Astrocyte of the cerebellum (primary cell): ENCODE measurements around the gene SDHAF4.

Experiments used
- DNase-seq: peaks from one replicate; pipeline ENCODE4 v3.0.0-alpha.2; 2011; ENCODE audit warnings: low read depth
- H3K4me3 ChIP-seq: 2 replicates; pipeline ENCODE4 v1.5.1; 2011; ENCODE audit warnings: mild to moderate bottlenecking, low read depth, low read length, moderate library complexity
- in situ Hi-C: cut with HindIII; loops from 2 replicates; pipeline ENCODE4 v1.10.0; 2017; ENCODE audit warnings: low sequenced_read_pairs
- TF ChIP-seq, protein P1 (sequence below): IDR thresholded peaks from 2 replicates; pipeline ENCODE4 v1.5.1; 2012; ENCODE audit warnings: low read length, low read depth, moderate library complexity, mild to moderate bottlenecking; ENCODE audit errors: missing control alignments

The SDHAF4 gene

DNA sequence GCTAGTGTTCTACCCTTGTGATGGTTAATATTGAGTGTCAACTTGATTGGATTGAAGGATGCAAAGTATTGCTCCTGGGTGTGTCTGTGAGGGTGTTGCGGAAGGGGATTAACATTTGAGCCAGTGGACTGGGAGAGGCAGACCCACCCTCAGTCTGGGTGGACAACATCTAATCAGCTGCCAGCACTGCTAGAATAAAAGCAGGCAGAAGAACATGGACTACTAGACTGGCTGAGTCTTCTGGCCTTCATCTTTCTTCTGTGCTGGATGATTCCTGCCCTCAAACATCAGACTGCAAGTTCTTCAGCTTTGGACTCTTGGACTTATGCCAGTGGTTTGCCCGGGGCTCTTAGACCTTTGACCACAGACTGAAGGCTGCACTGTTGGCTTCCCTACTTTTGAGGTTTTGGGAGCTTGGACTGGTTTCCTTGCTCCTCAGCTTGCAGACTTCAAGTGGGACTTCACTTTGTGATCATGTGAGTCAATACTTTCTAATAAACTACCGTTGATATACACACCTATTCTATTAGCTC, 50.1 kb downstream of the SDHAF4 start:
- TF ChIP-seq, protein P1, sequence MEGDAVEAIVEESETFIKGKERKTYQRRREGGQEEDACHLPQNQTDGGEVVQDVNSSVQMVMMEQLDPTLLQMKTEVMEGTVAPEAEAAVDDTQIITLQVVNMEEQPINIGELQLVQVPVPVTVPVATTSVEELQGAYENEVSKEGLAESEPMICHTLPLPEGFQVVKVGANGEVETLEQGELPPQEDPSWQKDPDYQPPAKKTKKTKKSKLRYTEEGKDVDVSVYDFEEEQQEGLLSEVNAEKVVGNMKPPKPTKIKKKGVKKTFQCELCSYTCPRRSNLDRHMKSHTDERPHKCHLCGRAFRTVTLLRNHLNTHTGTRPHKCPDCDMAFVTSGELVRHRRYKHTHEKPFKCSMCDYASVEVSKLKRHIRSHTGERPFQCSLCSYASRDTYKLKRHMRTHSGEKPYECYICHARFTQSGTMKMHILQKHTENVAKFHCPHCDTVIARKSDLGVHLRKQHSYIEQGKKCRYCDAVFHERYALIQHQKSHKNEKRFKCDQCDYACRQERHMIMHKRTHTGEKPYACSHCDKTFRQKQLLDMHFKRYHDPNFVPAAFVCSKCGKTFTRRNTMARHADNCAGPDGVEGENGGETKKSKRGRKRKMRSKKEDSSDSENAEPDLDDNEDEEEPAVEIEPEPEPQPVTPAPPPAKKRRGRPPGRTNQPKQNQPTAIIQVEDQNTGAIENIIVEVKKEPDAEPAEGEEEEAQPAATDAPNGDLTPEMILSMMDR = no peak
- in situ Hi-C loops = no loop called here
- H3K4me3 ChIP-seq = no peak overlapping the region
- DNase-seq = no peak

DNA sequence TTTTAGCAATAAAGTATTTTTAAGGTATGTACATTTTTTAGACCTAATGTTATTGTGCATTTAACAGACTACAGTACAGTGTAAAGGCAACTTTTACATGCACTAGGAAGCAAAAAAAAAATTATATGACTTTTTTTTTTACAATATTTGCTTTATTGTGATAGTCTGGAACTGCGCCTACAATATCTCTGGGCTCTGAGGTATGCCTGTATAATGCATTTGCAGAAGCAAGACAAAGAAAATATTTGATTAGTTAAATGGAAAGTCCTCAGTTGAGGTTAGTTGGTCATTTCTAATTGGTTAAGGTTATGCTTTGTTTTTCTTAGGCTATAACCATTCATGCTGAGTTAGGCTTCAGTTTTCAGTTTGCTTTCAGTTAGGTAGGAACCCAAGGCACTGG, 54.0 kb downstream of the SDHAF4 start:
- DNase-seq = no peak
- in situ Hi-C loops = no loop called here
- TF ChIP-seq, protein P1 = no peak
- no peak overlapping the region for H3K4me3 ChIP-seq

DNA sequence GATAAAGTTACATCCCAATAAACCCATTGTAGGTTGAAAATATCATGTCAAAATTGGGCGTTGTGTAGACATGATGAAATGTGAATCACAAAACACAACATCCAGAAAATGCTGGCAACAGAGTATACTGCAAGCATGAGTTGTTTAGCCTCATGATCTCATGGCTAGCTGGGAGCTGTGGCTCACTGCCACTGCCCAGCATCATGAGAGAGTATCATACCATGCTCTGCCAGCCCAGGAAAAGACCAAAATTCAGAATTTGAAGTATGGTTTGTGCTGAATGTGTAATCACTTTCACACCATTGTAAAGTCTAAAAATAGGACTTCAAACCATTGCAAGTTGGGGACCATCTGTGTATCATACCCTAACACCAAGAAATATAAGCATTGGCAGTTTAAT, 55.7 kb downstream of the SDHAF4 start:
- no peak overlapping the region for H3K4me3 ChIP-seq
- DNase-seq = no peak
- TF ChIP-seq, protein P1 = no peak
- in situ Hi-C loops = no loop called here

DNA sequence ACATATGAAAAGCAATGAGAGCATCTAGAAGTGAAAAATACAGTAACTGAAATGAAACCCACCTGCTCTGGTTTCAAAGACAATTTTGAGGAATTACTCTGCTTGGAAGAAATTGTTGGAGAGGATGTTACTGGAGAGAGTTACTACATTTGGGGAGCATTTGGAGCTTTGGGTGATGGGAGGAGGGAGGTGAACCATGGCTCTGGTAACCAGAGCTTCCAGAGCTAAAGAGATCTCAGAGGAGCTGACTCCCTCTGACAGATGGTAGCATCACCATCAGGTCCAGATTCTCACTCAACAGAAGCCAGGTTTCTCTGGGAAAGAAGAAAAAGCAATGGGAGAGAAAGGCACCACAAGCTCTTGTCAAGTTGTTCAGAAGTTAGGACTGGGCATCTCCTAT, 58.7 kb downstream of the SDHAF4 start:
- TF ChIP-seq, protein P1 = no peak
- in situ Hi-C loops = no loop called here
- no peak overlapping the region for H3K4me3 ChIP-seq
- no peak for DNase-seq

DNA sequence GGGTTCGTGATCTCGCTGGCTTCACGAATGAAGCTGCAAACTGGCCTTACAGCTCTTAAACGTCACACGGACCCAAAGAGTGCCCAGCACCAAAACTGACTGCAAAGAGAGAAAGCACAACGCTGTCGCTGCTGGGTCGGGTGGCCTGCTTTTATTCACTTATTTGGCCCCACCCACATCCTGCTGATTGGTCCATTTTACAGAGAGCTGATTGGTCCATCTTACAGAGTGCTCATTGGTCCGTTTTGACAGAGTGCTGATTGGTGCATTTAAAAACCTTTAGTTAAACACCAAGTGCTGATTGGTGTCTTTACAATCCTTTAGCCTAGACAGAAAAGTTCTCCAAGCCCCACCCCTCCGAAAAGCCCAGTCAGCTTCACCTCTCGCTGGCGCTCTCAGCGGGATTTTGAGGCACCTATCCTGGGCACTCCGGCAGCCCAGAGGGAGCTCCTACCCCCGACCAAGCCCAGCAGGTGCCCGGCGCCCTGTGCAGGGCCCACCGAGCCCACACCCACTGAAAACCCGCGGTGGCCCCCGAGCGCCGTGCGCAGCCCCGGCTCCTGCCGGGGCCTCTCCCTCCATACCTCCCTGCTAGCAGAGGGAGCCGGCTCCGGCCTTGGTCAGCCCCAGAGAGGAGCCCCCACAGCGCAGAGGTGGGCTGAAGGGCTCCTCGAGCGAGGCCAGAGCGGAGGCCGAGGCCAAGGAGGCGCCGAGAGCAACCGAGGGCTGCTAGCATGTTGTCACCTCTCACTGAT, 60.9 kb downstream of the SDHAF4 start:
- H3K4me3 ChIP-seq = no peak overlapping the region
- DNase-seq = no peak
- TF ChIP-seq, protein P1 = no peak
- in situ Hi-C loops = no loop called here

DNA sequence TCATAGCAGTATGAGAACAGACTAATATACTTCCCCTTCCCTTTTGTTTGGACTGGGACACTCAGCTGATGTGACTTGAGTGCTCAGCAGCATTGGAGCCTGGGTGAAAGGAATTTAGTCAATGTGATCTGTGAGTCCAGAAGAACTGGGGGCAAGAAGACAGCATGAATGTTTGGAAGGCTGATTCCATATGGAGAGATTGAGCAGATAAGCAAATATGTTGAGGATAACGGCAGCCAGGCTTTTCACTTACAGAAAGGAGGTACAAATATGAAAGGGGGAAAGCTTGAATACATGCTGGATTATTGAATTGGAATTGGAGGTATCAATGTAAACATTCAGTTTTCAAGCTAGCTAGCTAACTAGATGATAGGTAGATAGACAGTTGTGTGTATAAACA, 63.2 kb downstream of the SDHAF4 start:
- TF ChIP-seq, protein P1 = no peak
- H3K4me3 ChIP-seq = no peak overlapping the region
- in situ Hi-C loops = no loop called here
- no peak for DNase-seq

DNA sequence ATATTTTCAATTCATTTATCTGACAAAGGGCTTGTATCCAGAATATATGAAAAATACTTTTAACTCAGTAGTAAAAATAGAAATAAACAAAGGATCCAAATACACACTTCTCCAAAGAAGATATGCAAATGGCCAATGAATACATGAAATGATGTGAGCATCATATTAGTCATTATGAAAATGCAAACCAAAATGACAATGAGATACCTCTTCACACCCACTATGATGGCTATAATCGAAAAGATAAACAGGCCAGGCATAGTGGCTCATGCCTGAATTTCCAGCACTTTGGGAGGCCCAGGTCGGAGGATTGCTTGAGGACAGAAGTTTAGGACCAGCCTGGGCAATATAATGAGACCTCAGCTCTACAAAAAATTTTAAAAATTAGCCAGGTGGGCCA, 67.1 kb downstream of the SDHAF4 start:
- in situ Hi-C loops = no loop called here
- DNase-seq = no peak
- TF ChIP-seq, protein P1 = no peak
- H3K4me3 ChIP-seq = no peak overlapping the region
